ENCODE results near the gene AMOT. TPM values are rescaled to one million over a fixed set of nuclear protein-coding genes. Genes with fewer than 3 reads are reported as not detected.

Gene AMOT
- total RNA-seq, 4 donors from 2014 or later, result 6.1 to 26.0 (median 10.4) TPM

DNA sequence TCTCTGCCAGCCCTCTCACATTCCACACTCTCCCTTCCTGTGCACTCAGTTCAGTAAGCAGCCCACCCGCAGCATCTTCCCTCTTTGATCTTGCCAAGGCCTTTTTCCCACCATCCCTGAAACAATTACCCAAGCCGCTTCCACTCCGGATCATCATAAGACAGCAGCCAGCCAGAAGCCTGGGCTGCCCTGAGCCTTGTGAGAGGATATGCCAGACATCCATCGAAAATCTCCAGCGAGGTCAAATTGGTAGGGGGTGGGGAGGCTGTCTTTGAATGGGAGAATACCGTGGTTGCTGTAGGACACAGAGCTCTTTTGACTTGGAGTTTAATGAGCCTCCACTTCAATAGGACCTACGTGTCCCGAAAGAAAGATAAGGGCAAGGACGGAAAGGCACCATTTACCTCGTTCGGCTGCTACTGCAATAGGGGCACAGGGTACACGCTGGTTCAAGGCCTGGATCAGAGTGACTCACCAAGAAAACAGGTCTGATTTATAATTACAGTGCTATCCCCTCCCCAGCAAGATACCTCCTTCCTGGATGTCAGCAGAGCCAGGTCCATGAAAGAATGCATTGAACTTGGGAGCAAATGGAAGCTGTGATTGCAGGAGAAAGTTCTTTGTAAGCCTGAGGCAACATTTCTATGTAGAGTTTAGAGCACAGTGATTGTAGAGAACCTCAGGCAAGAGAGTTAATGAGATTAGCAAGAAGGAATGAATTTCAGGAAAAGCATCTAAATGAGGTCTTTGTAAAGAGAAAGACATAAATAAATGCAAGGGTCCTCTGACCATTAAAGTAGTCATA, 39.5 kb downstream of the AMOT start:
- TF ChIP-seq, protein P1, sequence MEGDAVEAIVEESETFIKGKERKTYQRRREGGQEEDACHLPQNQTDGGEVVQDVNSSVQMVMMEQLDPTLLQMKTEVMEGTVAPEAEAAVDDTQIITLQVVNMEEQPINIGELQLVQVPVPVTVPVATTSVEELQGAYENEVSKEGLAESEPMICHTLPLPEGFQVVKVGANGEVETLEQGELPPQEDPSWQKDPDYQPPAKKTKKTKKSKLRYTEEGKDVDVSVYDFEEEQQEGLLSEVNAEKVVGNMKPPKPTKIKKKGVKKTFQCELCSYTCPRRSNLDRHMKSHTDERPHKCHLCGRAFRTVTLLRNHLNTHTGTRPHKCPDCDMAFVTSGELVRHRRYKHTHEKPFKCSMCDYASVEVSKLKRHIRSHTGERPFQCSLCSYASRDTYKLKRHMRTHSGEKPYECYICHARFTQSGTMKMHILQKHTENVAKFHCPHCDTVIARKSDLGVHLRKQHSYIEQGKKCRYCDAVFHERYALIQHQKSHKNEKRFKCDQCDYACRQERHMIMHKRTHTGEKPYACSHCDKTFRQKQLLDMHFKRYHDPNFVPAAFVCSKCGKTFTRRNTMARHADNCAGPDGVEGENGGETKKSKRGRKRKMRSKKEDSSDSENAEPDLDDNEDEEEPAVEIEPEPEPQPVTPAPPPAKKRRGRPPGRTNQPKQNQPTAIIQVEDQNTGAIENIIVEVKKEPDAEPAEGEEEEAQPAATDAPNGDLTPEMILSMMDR (IDR thresholded peaks at IDR 0.05; ENCODE audit: low read depth), result no peak

DNA sequence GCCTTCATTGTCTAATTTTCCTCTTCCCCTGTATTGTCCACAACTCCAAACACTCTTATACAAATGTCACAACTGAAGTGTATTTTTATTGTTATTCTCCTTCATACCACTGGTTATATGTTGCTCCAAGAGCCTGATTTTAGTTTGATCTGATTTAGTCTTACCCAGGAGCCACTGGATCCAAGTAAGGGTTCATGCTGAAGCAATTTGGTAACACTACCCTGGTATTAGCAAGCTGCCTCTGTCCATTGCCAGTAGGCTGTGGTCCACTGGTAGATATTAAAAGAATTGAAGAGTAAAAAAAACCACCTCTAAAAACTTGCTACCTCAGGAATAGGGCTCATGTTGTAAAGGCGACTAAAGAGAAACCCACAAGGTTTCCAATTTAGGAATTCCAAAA, 41.2 kb downstream of the AMOT start:
- TF ChIP-seq, protein P1 (IDR thresholded peaks at IDR 0.05; ENCODE audit: low read depth), result no peak

DNA sequence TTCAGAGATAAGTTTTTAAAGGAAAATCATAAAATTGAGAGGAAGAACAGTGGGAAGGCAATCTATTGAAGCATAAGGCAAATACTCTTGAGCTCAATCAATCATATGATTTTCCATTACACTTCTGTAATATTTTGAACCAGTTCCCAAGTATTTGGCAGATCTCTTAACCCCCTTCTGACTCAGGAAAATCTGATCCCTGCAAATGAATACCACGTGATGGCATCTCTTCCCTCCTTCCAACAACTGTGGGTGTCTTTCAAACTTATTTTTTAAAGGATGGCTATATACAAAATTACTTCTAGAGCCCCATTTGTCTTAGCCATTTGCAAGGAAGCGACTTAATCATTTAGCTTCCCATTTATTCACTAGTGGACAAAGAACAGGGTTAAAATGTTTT, 41.9 kb downstream of the AMOT start:
- TF ChIP-seq, protein P1 (IDR thresholded peaks at IDR 0.05; ENCODE audit: low read depth), result no peak

DNA sequence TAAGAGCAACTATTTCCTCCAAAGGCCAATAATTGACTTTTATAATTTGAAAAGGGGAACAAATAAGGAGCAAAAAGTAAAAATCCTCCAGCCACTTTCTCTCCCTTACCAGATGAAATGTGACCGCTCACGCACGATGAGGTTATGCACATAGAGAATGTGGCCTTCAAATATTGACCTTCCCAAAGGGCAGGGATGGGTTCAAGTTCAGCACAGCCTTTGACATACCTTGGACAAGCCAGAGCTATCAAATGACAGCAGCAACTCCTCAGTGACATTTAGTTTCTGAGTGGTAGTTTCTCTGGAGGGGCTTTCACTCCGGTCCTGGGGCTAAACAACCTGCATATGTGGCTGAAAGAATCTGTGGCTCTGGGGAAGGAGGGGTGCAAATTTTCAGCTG, 50.7 kb downstream of the AMOT start:
- TF ChIP-seq, protein P1 (IDR thresholded peaks at IDR 0.05; ENCODE audit: low read depth), result no peak

DNA sequence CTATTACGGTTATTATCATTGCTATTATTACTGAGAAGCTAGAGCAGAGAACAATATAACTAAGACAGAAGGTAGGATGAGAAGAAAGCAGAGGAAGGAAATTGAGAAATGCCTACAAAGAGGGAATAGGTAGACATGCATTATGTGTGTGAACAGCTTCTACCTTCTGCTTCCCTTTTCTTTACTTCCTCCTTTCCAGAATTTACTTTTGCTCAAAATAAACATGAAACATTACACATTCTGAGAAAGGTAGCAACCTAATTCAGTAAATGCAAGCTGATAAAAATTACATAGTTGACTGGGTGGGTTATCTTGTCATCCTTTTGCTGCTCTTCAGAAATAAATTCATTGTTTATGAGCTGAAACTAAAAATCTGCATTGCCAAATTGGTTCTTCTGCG, 54.6 kb downstream of the AMOT start:
- TF ChIP-seq, protein P1 (IDR thresholded peaks at IDR 0.05; ENCODE audit: low read depth), result no peak

DNA sequence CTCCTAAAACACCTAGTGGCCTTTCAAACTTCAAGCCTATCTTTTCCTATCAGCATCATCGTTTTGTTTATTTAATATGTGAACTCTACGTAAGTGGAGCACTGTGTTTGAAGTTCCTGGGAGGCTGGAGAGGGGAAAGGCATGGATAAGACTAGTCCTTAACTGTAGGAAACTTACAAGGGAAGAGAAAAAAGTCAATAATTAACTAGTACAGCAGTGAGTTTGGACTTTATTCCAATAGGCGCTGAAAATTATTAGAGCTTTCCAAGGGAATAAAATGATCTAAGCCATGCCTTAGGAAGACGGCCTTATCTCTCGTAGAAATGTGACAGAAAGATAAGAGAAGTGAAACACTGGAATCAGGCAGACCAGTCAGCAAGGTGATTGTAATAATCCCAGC, 55.3 kb downstream of the AMOT start:
- TF ChIP-seq, protein P1 (IDR thresholded peaks at IDR 0.05; ENCODE audit: low read depth), result no peak

DNA sequence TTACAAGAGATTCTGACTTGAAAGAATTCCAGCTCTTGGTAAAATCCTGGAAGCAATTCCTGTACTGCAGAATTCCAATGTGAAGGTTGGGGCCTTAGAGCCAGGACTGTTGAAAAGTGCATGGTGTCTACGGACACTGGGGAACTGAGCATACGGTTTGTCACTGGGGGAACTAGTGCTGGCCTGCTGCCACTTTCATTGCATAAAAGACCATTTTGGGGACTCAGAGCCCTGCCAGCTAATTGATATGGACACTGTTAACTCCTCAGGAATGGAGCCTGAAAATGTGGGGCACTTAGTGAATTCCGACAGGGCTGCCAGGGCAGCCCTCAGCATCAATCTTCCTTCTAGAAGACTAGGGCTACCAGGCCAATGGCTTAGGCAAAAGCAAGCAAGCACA, 55.9 kb downstream of the AMOT start:
- TF ChIP-seq, protein P1 (IDR thresholded peaks at IDR 0.05; ENCODE audit: low read depth), result no peak

Measured in subcutaneous adipose tissue (tissue), 4 donors.